H1 (cell line): Measurements from ENCODE around the gene CHCHD1. TPM values are rescaled to one million over a fixed set of nuclear protein-coding genes. Genes with fewer than 3 reads are reported as not detected.

Experiments
- CTCF ChIA-PET: fragments of 300-600 bp; sonication (Branson Sonifier 250); formaldehyde crosslinking; loops from one replicate; lab custom pipeline; 2021; ENCODE audit not compliant: partially characterized antibody; lab: Charles Lee
- POLR2A ChIA-PET: fragments of 300-600 bp; sonication (Branson Sonifier 250); formaldehyde crosslinking; loops from one replicate; lab custom pipeline; 2021; ENCODE audit warnings: inconsistent platforms; ENCODE audit not compliant: partially characterized antibody; lab: Charles Lee
- DNase-seq, 2 experiments: peaks; one replicate each; pipeline versions ENCODE4 v3.0.0 to v3.0.0-alpha.2; 2010 to 2022; ENCODE audit warnings: low spot score in 2 of 2, low read depth in 1 of 2, mixed read lengths in 1 of 2
- FAIRE-seq: peaks from 2 replicates; lab custom pipeline; 2011; peaks lifted over from hg19 to GRCh38; lab: Jason Lieb, UNC
- H2AFZ ChIP-seq: 2 replicates; pipeline ENCODE4 v1.8.1; 2012; ENCODE audit warnings: low read length, inconsistent platforms
- H2AK5ac ChIP-seq: 2 replicates; pipeline ENCODE4 v1.6.1; 2013; ENCODE audit warnings: low read depth, low read length
- H2BK120ac ChIP-seq: replicated peaks from 2 replicates; pipeline ENCODE3; 2013; ENCODE audit warnings: low read depth, low read length, inconsistent platforms
- H2BK12ac ChIP-seq: 2 replicates; pipeline ENCODE4 v1.6.1; 2013; ENCODE audit warnings: low read depth, low read length
- H2BK15ac ChIP-seq: 2 replicates; pipeline ENCODE4 v1.6.1; 2013; ENCODE audit warnings: low read length
- H2BK20ac ChIP-seq: 2 replicates; pipeline ENCODE4 v1.6.1; 2013; ENCODE audit warnings: low read length
- H2BK5ac ChIP-seq: 2 replicates; pipeline ENCODE4 v1.6.1; 2013; ENCODE audit warnings: low read depth, low read length
- H3K14ac ChIP-seq: 2 replicates; pipeline ENCODE4 v1.6.1; 2013; ENCODE audit warnings: inconsistent platforms; ENCODE audit not compliant: insufficient read length
- H3K18ac ChIP-seq: 2 replicates; pipeline ENCODE4 v1.6.1; 2013; ENCODE audit warnings: low read length; ENCODE audit errors: extremely low read depth
- H3K23ac ChIP-seq: 2 replicates; pipeline ENCODE4 v1.6.1; 2013; ENCODE audit warnings: inconsistent platforms; ENCODE audit not compliant: insufficient read length
- H3K23me2 ChIP-seq: 2 replicates; pipeline ENCODE4 v1.6.1; 2013; ENCODE audit warnings: low read depth, low read length
- H3K27ac ChIP-seq: 2 replicates; pipeline ENCODE4 v1.6.1; 2011; ENCODE audit warnings: low read depth, low read length, inconsistent platforms
- H3K27me3 ChIP-seq, 4 experiments: replicated peaks in 1 of 4; 1 replicate in 1 of 4; 2 replicates in 3 of 4; pipeline versions ENCODE4 v1.6.1 to v1.8.1; 2011 to 2013; ENCODE audit warnings: low read length in 3 of 4, mild to moderate bottlenecking in 3 of 4, inconsistent platforms in 2 of 4, mixed read lengths in 2 of 4, moderate library complexity in 1 of 4; ENCODE audit not compliant: control insufficient read depth in 3 of 4, insufficient read depth in 3 of 4; ENCODE audit errors: extremely low read depth in 1 of 4
- H3K36me3 ChIP-seq, 4 experiments: 2 replicates each; pipeline versions ENCODE4 v1.6.1 to v1.8.1; 2011 to 2013; ENCODE audit warnings: mild to moderate bottlenecking in 4 of 4, low read length in 3 of 4, moderate library complexity in 2 of 4, control low read depth in 1 of 4, inconsistent platforms in 1 of 4; ENCODE audit not compliant: insufficient read depth in 4 of 4, control insufficient read depth in 2 of 4
- H3K4ac ChIP-seq: replicated peaks from 2 replicates; pipeline ENCODE3; 2013; ENCODE audit warnings: low read length, low read depth, mixed read lengths, inconsistent platforms; ENCODE audit not compliant: insufficient read length
- H3K4me1 ChIP-seq, 4 experiments: replicated peaks in 1 of 4; 1 replicate in 1 of 4; 2 replicates in 3 of 4; pipeline versions ENCODE4 v1.6.1 to v1.8.1; 2011 to 2013; ENCODE audit warnings: low read length in 3 of 4, inconsistent platforms in 2 of 4, mixed read lengths in 1 of 4; ENCODE audit not compliant: insufficient read depth in 4 of 4, control insufficient read depth in 3 of 4
- H3K4me2 ChIP-seq, 2 experiments: 2 replicates each; pipeline versions ENCODE4 v1.6.1 to v1.8.1; 2011 to 2013; ENCODE audit warnings: low read depth in 2 of 2, low read length in 2 of 2, control low read depth in 1 of 2, inconsistent platforms in 1 of 2, mild to moderate bottlenecking in 1 of 2; ENCODE audit not compliant: insufficient read depth in 1 of 2
- H3K4me3 ChIP-seq, 4 experiments: fragments of 200-600, 300-600 bp in 1 of 4; sonication (generic), shearing (Covaris generic), sonication (Bioruptor Twin) in 1 of 4; 2 replicates each; pipeline versions ENCODE4 v1.5.1 to v1.8.1; 2011 to 2016; ENCODE audit warnings: low read length in 4 of 4, low read depth in 3 of 4, control low read depth in 2 of 4, inconsistent platforms in 2 of 4, mild to moderate bottlenecking in 2 of 4, mixed read lengths in 1 of 4, moderate library complexity in 1 of 4; ENCODE audit not compliant: insufficient read depth in 2 of 4; ENCODE audit errors: extremely low read depth in 1 of 4
- H3K56ac ChIP-seq: replicated peaks from 2 replicates; pipeline ENCODE3; 2013; ENCODE audit warnings: low read depth, mild to moderate bottlenecking, mixed read lengths, low read length, inconsistent platforms; ENCODE audit not compliant: insufficient read length
- H3K79me1 ChIP-seq: 2 replicates; pipeline ENCODE4 v1.6.1; 2013; ENCODE audit warnings: low read depth, low read length, control low read depth
- H3K79me2 ChIP-seq, 2 experiments: 2 replicates each; pipeline versions ENCODE4 v1.6.1 to v1.8.1; 2012 to 2013; ENCODE audit warnings: low read length in 2 of 2, mild to moderate bottlenecking in 2 of 2, inconsistent platforms in 1 of 2; ENCODE audit not compliant: insufficient read depth in 2 of 2, control insufficient read depth in 1 of 2
- H3K9ac ChIP-seq, 4 experiments: replicated peaks in 1 of 4; 1 replicate in 1 of 4; 2 replicates in 3 of 4; pipeline versions ENCODE4 v1.6.1 to v1.8.1; 2011 to 2013; ENCODE audit warnings: low read depth in 3 of 4, low read length in 3 of 4, control low read depth in 2 of 4, mild to moderate bottlenecking in 2 of 4, moderate library complexity in 2 of 4, inconsistent platforms in 1 of 4; ENCODE audit errors: extremely low read depth in 1 of 4
- H3K9me3 ChIP-seq, 2 experiments: 2 replicates each; pipeline versions ENCODE4 v1.6.1 to v1.8.1; 2012 to 2013; ENCODE audit warnings: mild to moderate bottlenecking in 2 of 2, moderate library complexity in 2 of 2, control low read depth in 1 of 2, inconsistent platforms in 1 of 2, low read depth in 1 of 2, low read length in 1 of 2, mixed read lengths in 1 of 2; ENCODE audit not compliant: insufficient read depth in 2 of 2
- H4K20me1 ChIP-seq, 2 experiments: replicated peaks in 1 of 2; 2 replicates each; pipeline versions ENCODE3 to v1.8.1; 2011 to 2013; ENCODE audit warnings: inconsistent platforms in 2 of 2, low read length in 2 of 2, mild to moderate bottlenecking in 1 of 2; ENCODE audit not compliant: insufficient read depth in 2 of 2, control insufficient read depth in 1 of 2
- H4K5ac ChIP-seq: 2 replicates; pipeline ENCODE4 v1.6.1; 2013; ENCODE audit warnings: low read length, low read depth, mixed read lengths, inconsistent platforms; ENCODE audit not compliant: insufficient read length
- H4K8ac ChIP-seq: 2 replicates; pipeline ENCODE4 v1.8.0; 2013; ENCODE audit warnings: mild to moderate bottlenecking, moderate library complexity, low read length, inconsistent platforms; ENCODE audit not compliant: insufficient read depth; ENCODE audit errors: extremely low read depth
- H4K91ac ChIP-seq: replicated peaks from 2 replicates; pipeline ENCODE3; 2013; ENCODE audit warnings: low read length, mixed read lengths, inconsistent platforms; ENCODE audit not compliant: insufficient read length
- EZH2 ChIP-seq: fragments of 200-600 bp; sonication (generic); IDR thresholded peaks from 2 replicates; pipeline ENCODE4 v1.7.1; 2012; ENCODE audit warnings: low read depth, mild to moderate bottlenecking, moderate library complexity, low read length, inconsistent platforms; ENCODE audit not compliant: severe bottlenecking
- GTF2F1 ChIP-seq: IDR thresholded peaks from 2 replicates; pipeline ENCODE4 v1.6.1; 2012; ENCODE audit warnings: low read depth, low read length, improper control_type of control experiment, borderline replicate concordance
- KDM1A ChIP-seq: fragments of 200-600, 300-600 bp; sonication (generic); IDR thresholded peaks from 2 replicates; pipeline ENCODE4 v1.7.1; 2016; ENCODE audit warnings: mild to moderate bottlenecking, low read length, borderline replicate concordance
- NANOG ChIP-seq: IDR thresholded peaks from 2 replicates; pipeline ENCODE4 v1.6.1; 2011; ENCODE audit warnings: low read length, low read depth, mild to moderate bottlenecking, inconsistent platforms; ENCODE audit not compliant: insufficient read depth, poor library complexity, severe bottlenecking
- RNF2 ChIP-seq: fragments of 200-900, 300-1000 bp; sonication (generic); IDR thresholded peaks from 2 replicates; pipeline ENCODE4 v1.7.1; 2016; ENCODE audit warnings: borderline replicate concordance, low read depth, mild to moderate bottlenecking, antibody characterized with exemption, low read length; ENCODE audit not compliant: poor library complexity, severe bottlenecking; ENCODE audit errors: missing control alignments
- SP2 ChIP-seq: IDR thresholded peaks from 2 replicates; pipeline ENCODE4 v1.6.1; 2012; ENCODE audit warnings: mild to moderate bottlenecking, low read length, inconsistent platforms
- SP4 ChIP-seq: IDR thresholded peaks from 2 replicates; pipeline ENCODE4 v1.6.1; 2012; ENCODE audit warnings: low read length, inconsistent platforms
- TAF1 ChIP-seq: IDR thresholded peaks from 2 replicates; pipeline ENCODE4 v1.6.1; 2011; ENCODE audit warnings: mild to moderate bottlenecking, low read depth, low read length
- TEAD4 ChIP-seq: IDR thresholded peaks from 2 replicates; pipeline ENCODE4 v1.6.1; 2012; ENCODE audit warnings: low read depth, low read length, inconsistent platforms, mixed read lengths
- WGBS, 2 experiments: shearing (Covaris generic) in 1 of 2; methylation state at CpG; one replicate each; pipeline versions ENCODE4 v1.1.6 to v1.1.7; 2013 to 2015; ENCODE audit warnings: low lambda C conversion rate in 2 of 2, mixed read lengths in 2 of 2, inconsistent platforms in 1 of 2, low coverage in 1 of 2, missing lambda C conversion rate in 1 of 2; ENCODE audit not compliant: insufficient replicate concordance in 2 of 2, insufficient coverage in 1 of 2, insufficient read length in 1 of 2; ENCODE audit errors: extremely low coverage in 1 of 2, missing lambda C conversion rate in 1 of 2; 5-methylcytosine and 5-hydroxymethylcytosine counted together
- polyA plus RNA-seq, 7 experiments: library from polyadenylated mRNA; depleted of rRNA in 3 of 7; stranded (reverse) in 5 of 7; unstranded in 2 of 7; fragments of >200 nt in 5 of 7; fragments of 200-250 nt in 2 of 7; gene quantifications; 1 replicate in 5 of 7; 2 replicates in 1 of 7; 4 replicates in 1 of 7; pipeline versions ENCODE4 v1.2.1 to v1.2.3, GENCODE V29; 2011 to 2013; ENCODE audit warnings: missing spikeins in 2 of 7, mixed read lengths in 2 of 7
- total RNA-seq: library from RNA; stranded (reverse); fragmentation: NEBNext Ultra II Directional; extraction: Animal tissue kit (Norgen Biotek cat#: 25700); gene quantifications from 2 replicates; pipeline ENCODE4 v1.2.1, GENCODE V29; 2021

CHCHD1 gene
- total and polyA plus RNA-seq, 2 of the 8 experiments (the other 6 are each of a cell fraction or from before 2014, with no cell fraction given), result 44.9 to 58.1 TPM

- Histone ChIP-seq H3K23ac (no peak overlapping the region), H3K27ac (no peak overlapping the region), H3K56ac (no peak overlapping the region), H3K4me1 (peaks cover 0 to 4% (median 2%) of the 10 kb centered on the region in 4 experiments; a peak in 4 of 7 replicates), H4K8ac (no peak overlapping the region), H3K14ac (no peak overlapping the region), H3K9me3 (no peaks in the 10 kb centered on the region), H2BK12ac (no peak overlapping the region), H3K4me2 (no peak overlapping the region), H3K36me3 (peaks cover 0 to 19% (median 7%) of the 10 kb centered on the region in 4 experiments; a peak in 5 of 8 replicates), H3K9ac (no peak overlapping the region), H3K4ac (no peak overlapping the region), H4K20me1 (peaks cover 0 to 6% of the 10 kb centered on the region in 2 experiments), H3K27me3 (no peaks in the 10 kb centered on the region; a peak in 1 of 7 replicates), H4K5ac (no peak overlapping the region), H3K23me2 (no peaks in the 10 kb centered on the region; the same call in 1 of the 2 replicates), H2AK5ac (no peak overlapping the region), H2BK20ac (no peak overlapping the region), H3K18ac (no peak overlapping the region), H2AFZ (no peak overlapping the region), H4K91ac (no peak overlapping the region), H2BK120ac (no peak overlapping the region), H3K79me1 (no peaks in the 10 kb centered on the region), H3K79me2 (no peaks in the 10 kb centered on the region), H3K4me3 (no peak overlapping the region), H2BK15ac (no peak overlapping the region), H2BK5ac (no peak overlapping the region)
- no peak for FAIRE-seq
- POLR2A ChIA-PET, result interaction anchor here (1.8 kb wide), 1 partner anchor 9 kb away, joined by 6 read pairs; no protein-coding TSS in a partner anchor
- CTCF ChIA-PET, result interaction anchor here (0.6 to 16.0 kb wide), 11 partner anchors 9 to 368 kb away, joined by 3 to 209 read pairs (median 3); no protein-coding TSS in a partner anchor
- TF ChIP-seq KDM1A, result no peak
- TF ChIP-seq SP4, result no peak
- TF ChIP-seq RNF2, result no peak
- no peak for TF ChIP-seq EZH2
- no peak for TF ChIP-seq TEAD4
- TF ChIP-seq NANOG, result no peak
- no peak for TF ChIP-seq SP2
- TF ChIP-seq GTF2F1, result no peak
- TF ChIP-seq TAF1, result no peak
- 92% methylated on average over 9 of the region's 13 CpGs; no CpG with 5 or more reads in 1 of the 2 experiments for WGBS, 2 experiments
- DNase-seq, result no peak
Measured at GRCh38 chr10:73814276-73814895, 32.5 kb downstream of the CHCHD1 start.
